ENCODE data around the gene UST.

DNA sequence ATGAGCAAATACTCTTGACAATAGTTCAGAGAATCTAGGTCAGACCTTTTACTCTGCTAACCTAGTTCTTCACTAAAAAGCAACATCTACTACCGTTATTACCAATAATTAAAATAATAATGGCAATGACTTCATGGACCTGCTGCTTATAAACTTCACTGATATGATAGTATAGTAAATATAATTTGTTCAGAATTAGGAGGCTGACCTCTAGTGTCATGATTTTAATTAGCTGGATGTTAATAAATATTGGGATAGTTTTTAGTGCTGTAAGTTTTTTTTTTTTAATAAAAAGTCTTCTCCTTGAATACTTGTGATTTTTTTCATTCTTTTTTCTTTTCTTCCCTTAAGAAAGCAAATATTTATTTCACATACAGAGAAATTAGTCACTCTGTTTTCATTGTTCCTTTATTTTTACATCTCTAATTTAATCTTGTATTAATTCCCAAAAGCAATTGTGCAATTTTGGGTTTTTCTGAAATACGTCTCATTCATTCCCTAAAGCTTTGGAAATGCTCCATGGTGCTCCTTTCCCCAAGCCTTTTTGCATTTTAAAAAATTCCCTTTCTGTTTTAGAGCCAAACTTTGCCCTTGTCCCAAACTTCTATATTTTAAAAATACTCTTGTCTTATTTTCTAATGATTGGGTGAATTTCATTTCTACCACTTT lies 46.6 kb upstream of the UST start:
- TF ChIP-seq CTCF (conservative IDR thresholded peaks at IDR 0.05; ENCODE audit: low read length) (no peak; the same call in 1 of the 2 replicates), EZH2phosphoT487 (IDR thresholded peaks at IDR 0.05; ENCODE audit: borderline replicate concordance) (no peak)

Measured in Loucy (cell line).